Fibroblast of lung (primary cell): ENCODE data around the gene CDK13. TPM values are rescaled to one million over a fixed set of nuclear protein-coding genes. Genes with fewer than 3 reads are reported as not detected.

Source experiments
- DNase-seq, 2 donors: peaks; one replicate each; pipeline versions ENCODE4 v3.0.0 to v3.0.0-alpha.2; 2010; ENCODE audit warnings: low read depth in 2 of 2
- H2AFZ ChIP-seq: 2 replicates; pipeline ENCODE4 v1.5.1; 2012; ENCODE audit warnings: low read length, control low read depth, inconsistent platforms
- H3K27ac ChIP-seq: 2 replicates; pipeline ENCODE4 v1.5.1; 2011; ENCODE audit warnings: low read length, control low read depth; ENCODE audit not compliant: insufficient read depth
- H3K27me3 ChIP-seq: 2 replicates; pipeline ENCODE4 v1.5.1; 2011; ENCODE audit warnings: mild to moderate bottlenecking, low read length; ENCODE audit not compliant: control insufficient read depth, insufficient read depth
- H3K36me3 ChIP-seq: 2 replicates; pipeline ENCODE4 v1.5.1; 2011; ENCODE audit warnings: low read length; ENCODE audit not compliant: control insufficient read depth, insufficient read depth
- H3K4me1 ChIP-seq: 2 replicates; pipeline ENCODE4 v1.5.1; 2011; ENCODE audit warnings: low read length; ENCODE audit not compliant: control insufficient read depth, insufficient read depth; ENCODE audit errors: extremely low read depth
- H3K4me2 ChIP-seq: 2 replicates; pipeline ENCODE4 v1.5.1; 2011; ENCODE audit warnings: low read length, control low read depth; ENCODE audit not compliant: insufficient read depth; ENCODE audit errors: extremely low read depth
- H3K4me3 ChIP-seq, 4 experiments: fragments of 200-600 bp in 1 of 4; sonication (generic) in 1 of 4; replicated peaks in 1 of 4; 2 replicates each; pipeline ENCODE4 v1.5.1; 2011 to 2016; ENCODE audit warnings: low read length in 4 of 4, low read depth in 3 of 4, mild to moderate bottlenecking in 3 of 4, control low read depth in 2 of 4, inconsistent platforms in 1 of 4, mixed read lengths in 1 of 4; ENCODE audit not compliant: insufficient read depth in 1 of 4; ENCODE audit errors: control extremely low read depth in 1 of 4
- H3K79me2 ChIP-seq: 2 replicates; pipeline ENCODE4 v1.5.1; 2012; ENCODE audit warnings: mild to moderate bottlenecking, low read length, inconsistent platforms; ENCODE audit not compliant: control insufficient read depth, insufficient read depth
- H3K9ac ChIP-seq: 2 replicates; pipeline ENCODE4 v1.5.1; 2011; ENCODE audit warnings: mild to moderate bottlenecking, low read length, control low read depth; ENCODE audit not compliant: insufficient read depth
- H3K9me3 ChIP-seq: 2 replicates; pipeline ENCODE4 v1.5.1; 2012; ENCODE audit warnings: low read depth, low read length; ENCODE audit not compliant: control insufficient read depth, insufficient read depth
- H4K20me1 ChIP-seq: 2 replicates; pipeline ENCODE4 v1.5.1; 2011; ENCODE audit warnings: low read length; ENCODE audit not compliant: control insufficient read depth, insufficient read depth; ENCODE audit errors: extremely low read depth
- EZH2 ChIP-seq: IDR thresholded peaks from 2 replicates; pipeline ENCODE4 v1.5.1; 2012; ENCODE audit warnings: low read length, control low read depth, mild to moderate bottlenecking; ENCODE audit errors: missing control alignments
- polyA plus RNA-seq, 2 donors: library from polyadenylated mRNA; depleted of rRNA in 1 of 2; stranded (reverse) in 1 of 2; unstranded in 1 of 2; fragments of >200 nt; gene quantifications; 2 replicates each; pipeline ENCODE4 v1.2.1, GENCODE V29; 2011 to 2012; ENCODE audit warnings: missing spikeins in 1 of 2
- total RNA-seq: library from RNA; depleted of rRNA; stranded (reverse); fragments of >200 nt; gene quantifications from 2 replicates; pipeline ENCODE4 v1.2.1, GENCODE V29; 2014
- TF ChIP-seq, protein P1 (sequence below), 2 donors: IDR thresholded peaks in 1 of 2; conservative IDR thresholded peaks in 1 of 2; 1 replicate in 1 of 2; 2 replicates in 1 of 2; pipeline ENCODE4 v1.5.1; 2011 to 2012; ENCODE audit warnings: low read length in 2 of 2, control low read depth in 1 of 2, inconsistent platforms in 1 of 2, low read depth in 1 of 2, mild to moderate bottlenecking in 1 of 2

The CDK13 gene
- total and polyA plus RNA-seq, 2 donors (not counting 1 experiment from before 2014, with no cell fraction given): 35.3 to 76.8 TPM

DNA sequence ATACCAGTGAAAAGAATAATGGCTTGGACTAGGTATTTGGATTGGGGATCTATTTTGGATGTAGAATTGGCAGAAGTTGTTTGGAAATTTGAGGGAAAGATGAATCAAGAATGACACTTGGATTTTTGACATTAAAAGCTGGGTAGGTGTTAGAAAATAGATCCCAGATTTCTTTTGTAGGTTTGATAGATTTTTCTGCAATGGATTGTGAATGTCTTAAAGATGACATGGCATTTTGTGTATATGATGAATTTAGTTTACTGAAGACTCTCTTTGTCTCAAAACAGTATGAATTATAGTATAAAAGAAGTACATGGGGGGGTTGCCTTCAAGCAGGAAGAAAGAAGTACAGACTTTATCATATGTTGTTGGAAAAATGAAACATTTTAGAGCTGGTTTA, 108.6 kb downstream of the CDK13 start:
- Histone ChIP-seq H3K36me3 (no peaks in the 10 kb centered on the region), H3K4me3 (no peak overlapping the region), H3K4me1 (no peaks in the 10 kb centered on the region), H3K4me2 (no peak overlapping the region), H3K27me3 (no peaks in the 10 kb centered on the region), H3K9me3 (no peaks in the 10 kb centered on the region), H2AFZ (no peak overlapping the region), H3K9ac (no peak overlapping the region), H4K20me1 (no peaks in the 10 kb centered on the region), H3K27ac (no peak overlapping the region), H3K79me2 (no peaks in the 10 kb centered on the region)
- DNase-seq: no peak
- no peak for TF ChIP-seq EZH2
- TF ChIP-seq, protein P1, sequence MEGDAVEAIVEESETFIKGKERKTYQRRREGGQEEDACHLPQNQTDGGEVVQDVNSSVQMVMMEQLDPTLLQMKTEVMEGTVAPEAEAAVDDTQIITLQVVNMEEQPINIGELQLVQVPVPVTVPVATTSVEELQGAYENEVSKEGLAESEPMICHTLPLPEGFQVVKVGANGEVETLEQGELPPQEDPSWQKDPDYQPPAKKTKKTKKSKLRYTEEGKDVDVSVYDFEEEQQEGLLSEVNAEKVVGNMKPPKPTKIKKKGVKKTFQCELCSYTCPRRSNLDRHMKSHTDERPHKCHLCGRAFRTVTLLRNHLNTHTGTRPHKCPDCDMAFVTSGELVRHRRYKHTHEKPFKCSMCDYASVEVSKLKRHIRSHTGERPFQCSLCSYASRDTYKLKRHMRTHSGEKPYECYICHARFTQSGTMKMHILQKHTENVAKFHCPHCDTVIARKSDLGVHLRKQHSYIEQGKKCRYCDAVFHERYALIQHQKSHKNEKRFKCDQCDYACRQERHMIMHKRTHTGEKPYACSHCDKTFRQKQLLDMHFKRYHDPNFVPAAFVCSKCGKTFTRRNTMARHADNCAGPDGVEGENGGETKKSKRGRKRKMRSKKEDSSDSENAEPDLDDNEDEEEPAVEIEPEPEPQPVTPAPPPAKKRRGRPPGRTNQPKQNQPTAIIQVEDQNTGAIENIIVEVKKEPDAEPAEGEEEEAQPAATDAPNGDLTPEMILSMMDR (conservative IDR thresholded peaks at IDR 0.05 in 1 of 2, IDR thresholded peaks at IDR 0.05 in 1 of 2; ENCODE audit: low read depth in 1 of 2, low read length in 2 of 2): no peak

DNA sequence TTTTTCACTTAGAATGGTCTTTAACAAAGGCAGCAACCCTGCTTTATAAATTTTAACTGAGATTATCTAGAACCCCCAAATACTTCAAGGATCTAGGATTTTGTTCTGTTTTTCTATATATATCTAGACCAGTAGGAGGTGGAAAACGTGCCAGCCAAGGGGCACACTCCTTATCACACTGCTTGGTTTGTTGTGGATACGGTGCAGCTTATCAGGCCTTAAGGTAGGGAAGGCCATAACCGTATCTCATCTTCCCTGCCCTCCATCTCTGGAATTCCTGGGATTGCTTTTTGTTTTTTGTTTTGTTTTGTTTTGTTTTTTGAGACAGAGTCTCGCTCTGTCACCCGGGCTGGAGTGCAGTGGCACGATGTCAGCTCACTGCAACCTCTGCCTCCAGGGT, 109.0 kb downstream of the CDK13 start:
- DNase-seq: no peak
- H3K79me2 ChIP-seq: no peaks in the 10 kb centered on the region
- H4K20me1 ChIP-seq: no peaks in the 10 kb centered on the region
- H3K9me3 ChIP-seq: no peaks in the 10 kb centered on the region
- no peak overlapping the region for H3K4me3 ChIP-seq
- no peak overlapping the region for H3K4me2 ChIP-seq
- no peaks in the 10 kb centered on the region for H3K36me3 ChIP-seq
- H3K9ac ChIP-seq: no peak overlapping the region
- no peaks in the 10 kb centered on the region for H3K27me3 ChIP-seq
- no peak for TF ChIP-seq EZH2
- TF ChIP-seq, protein P1 (conservative IDR thresholded peaks at IDR 0.05 in 1 of 2, IDR thresholded peaks at IDR 0.05 in 1 of 2; ENCODE audit: low read depth in 1 of 2, low read length in 2 of 2): no peak
- H3K27ac ChIP-seq: peak overlapping the region; percentile 34
- H2AFZ ChIP-seq: no peak overlapping the region
- no peaks in the 10 kb centered on the region for H3K4me1 ChIP-seq

DNA sequence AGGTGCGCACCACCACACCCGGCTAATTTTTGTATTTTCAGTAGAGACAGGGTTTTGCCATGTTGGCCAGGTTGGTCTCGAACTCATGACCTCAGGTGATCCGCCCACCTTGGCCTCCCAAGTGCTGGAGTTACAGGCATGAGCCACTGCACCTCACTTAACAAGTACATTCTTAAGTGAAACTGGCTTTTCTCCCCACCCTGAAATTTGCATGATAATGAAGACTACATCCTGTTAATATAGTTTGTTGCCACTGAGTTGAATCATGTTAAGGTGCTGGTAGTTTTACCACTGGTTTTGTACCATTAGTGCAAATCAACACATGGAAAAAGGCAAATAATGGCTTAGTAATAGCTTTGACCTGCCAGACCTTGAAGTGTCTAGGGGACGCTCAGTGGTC, 122.2 kb downstream of the CDK13 start:
- Histone ChIP-seq H3K27me3 (no peaks in the 10 kb centered on the region), H4K20me1 (no peaks in the 10 kb centered on the region), H2AFZ (no peak overlapping the region), H3K4me1 (no peaks in the 10 kb centered on the region), H3K9ac (no peak overlapping the region), H3K36me3 (no peaks in the 10 kb centered on the region), H3K4me2 (no peak overlapping the region), H3K9me3 (no peaks in the 10 kb centered on the region), H3K79me2 (no peaks in the 10 kb centered on the region), H3K4me3 (no peak overlapping the region), H3K27ac (no peak overlapping the region)
- no peak for TF ChIP-seq EZH2
- TF ChIP-seq, protein P1 (conservative IDR thresholded peaks at IDR 0.05 in 1 of 2, IDR thresholded peaks at IDR 0.05 in 1 of 2; ENCODE audit: low read depth in 1 of 2, low read length in 2 of 2): no peak
- DNase-seq: no peak
